Naive thymus-derived CD8-positive, alpha-beta T cell (primary cell): Measurements from ENCODE around the gene STX2. TPM values are rescaled to one million over a fixed set of nuclear protein-coding genes. Genes with fewer than 3 reads are reported as not detected.
"Not testable (repeated sequence)": the region's sequence is repeated elsewhere in the genome, so short reads cannot be mapped to it uniquely, and the experiment has no call there.

Experiments
- ATAC-seq, 2 donors: fragments of 150-1000 bp; cut with Tn5 transposase in 1 of 2; sonication (Bioruptor Pico), chemical (Tn5 transposase) in 1 of 2; 1 replicate in 1 of 2; 2 replicates in 1 of 2; pipeline ENCODE4 v1.10.0; 2021; ENCODE audit warnings: mild to moderate bottlenecking in 2 of 2, moderate library complexity in 2 of 2
- POLR2A ChIA-PET: fragments of 350-600 bp; sonication (Branson Sonifier 250); formaldehyde crosslinking; loops from one replicate; lab custom pipeline; 2021; ENCODE audit warnings: antibody characterized with exemption; lab: Charles Lee
- DNase-seq, 10 donors: peaks; one replicate each; pipeline versions ENCODE4 v3.0.0 to v3.0.0-alpha.2; 2020 to 2022
- H3K27ac Mint-ChIP-seq, 10 donors: one replicate each; pipeline ENCODE4 v1.8.0; 2020 to 2022; ENCODE audit warnings: mild to moderate bottlenecking in 10 of 10, mixed read lengths in 10 of 10, moderate library complexity in 4 of 10, inconsistent platforms in 1 of 10
- H3K27me3 Mint-ChIP-seq, 5 donors: one replicate each; pipeline ENCODE4 v1.8.0; 2021 to 2022; ENCODE audit warnings: mixed read lengths in 5 of 5
- H3K36me3 Mint-ChIP-seq, 3 donors: one replicate each; pipeline ENCODE4 v1.8.0; 2020 to 2022; ENCODE audit warnings: mixed read lengths in 3 of 3, mild to moderate bottlenecking in 2 of 3, inconsistent platforms in 1 of 3
- H3K4me1 Mint-ChIP-seq, 4 donors: one replicate each; pipeline ENCODE4 v1.8.0; 2021 to 2022; ENCODE audit warnings: mixed read lengths in 4 of 4
- H3K4me3 Mint-ChIP-seq, 10 donors: one replicate each; pipeline ENCODE4 v1.8.0; 2020 to 2022; ENCODE audit warnings: mild to moderate bottlenecking in 10 of 10, mixed read lengths in 10 of 10, moderate library complexity in 6 of 10, inconsistent platforms in 1 of 10
- H3K9me3 Mint-ChIP-seq, 9 donors: one replicate each; pipeline ENCODE4 v1.8.0; 2020 to 2022; ENCODE audit warnings: mixed read lengths in 9 of 9, mild to moderate bottlenecking in 3 of 9, inconsistent platforms in 1 of 9, moderate library complexity in 1 of 9
- polyA plus RNA-seq, 3 donors: library from polyadenylated mRNA; unstranded; fragments of 300-500 nt; fragmentation: Illumina TruSeq; gene quantifications; one replicate each; pipeline ENCODE4 v1.2.3, GENCODE V29; 2021
- total RNA-seq, 8 experiments: library from RNA in 2 of 8; stranded (reverse) in 2 of 8; gene quantifications; one replicate each; pipeline ENCODE4 v1.2.3 and lab custom pipeline; 2021 to 2026

Gene STX2
- total and polyA plus RNA-seq, 5 experiments from 2014 or later = 6.7 to 29.9 (median 9.3) TPM

GRCh38 chr12:130875708-130876107 is 36.7 kb upstream of the STX2 start:
- H3K4me1 Mint-ChIP-seq = peaks cover 26 to 68% (median 66%) of the 10 kb centered on the region in 4 donors
- POLR2A ChIA-PET, H3K4me3 Mint-ChIP-seq, H3K9me3 Mint-ChIP-seq, DNase-seq, ATAC-seq, H3K27me3 Mint-ChIP-seq: not testable (repeated sequence)
- peak overlapping the region in 2 of 10 donors; percentile 14 to 74 for H3K27ac Mint-ChIP-seq
- peaks cover 9 to 56% (median 21%) of the 10 kb centered on the region in 3 donors for H3K36me3 Mint-ChIP-seq

- peak overlapping the region in 1 of 10 donors; percentile 22 for H3K4me3 Mint-ChIP-seq
- H3K27ac Mint-ChIP-seq = peak overlapping the region in 5 of 10 donors; percentile 52 to 90 (median 57)
- peaks cover 28 to 68% (median 66%) of the 10 kb centered on the region in 4 donors for H3K4me1 Mint-ChIP-seq
- POLR2A ChIA-PET = no interaction called here
- no peaks in the 10 kb centered on the region for H3K9me3 Mint-ChIP-seq
- peaks cover 9 to 56% (median 21%) of the 10 kb centered on the region in 3 donors for H3K36me3 Mint-ChIP-seq
- no peak for DNase-seq
- no peaks in the 10 kb centered on the region for H3K27me3 Mint-ChIP-seq
- ATAC-seq = no peak
These were observed 36.1 kb upstream of the STX2 start for GRCh38 chr12:130875193-130875592.

- POLR2A ChIA-PET = interaction anchor here (1.2 kb wide), 1 partner anchor 37 kb away, joined by 3 read pairs; no protein-coding TSS in a partner anchor
These were observed 35.6 kb upstream of the STX2 start for GRCh38 chr12:130874696-130875095.

DNA sequence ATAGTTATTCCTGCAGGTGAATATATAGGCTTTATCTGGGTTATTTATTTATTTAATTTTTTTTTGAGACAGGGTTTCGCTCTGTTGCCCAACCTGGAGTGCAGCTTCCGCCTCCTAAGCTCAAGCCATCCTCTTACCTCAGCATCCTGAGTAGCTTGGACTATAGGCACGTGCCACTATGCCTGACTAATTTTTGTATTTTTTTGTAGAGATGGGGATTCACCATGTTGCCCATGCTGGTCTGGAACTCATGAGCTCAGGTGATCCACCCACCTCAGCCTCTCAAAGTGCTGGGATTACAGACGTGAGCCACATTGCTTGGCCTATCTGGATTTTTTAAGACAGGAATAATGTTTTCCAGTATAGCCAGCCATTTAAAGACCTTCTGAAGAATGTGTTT is 34.8 kb upstream of the STX2 start:
- Mint-ChIP-seq H3K36me3 (peaks cover 9 to 56% (median 21%) of the 10 kb centered on the region in 3 donors), H3K27ac (peak overlapping the region in 7 of 10 donors; percentile 9 to 95 (median 71)), H3K4me3 (peak overlapping the region; percentile 38 to 94 (median 93)), H3K9me3 (no peaks in the 10 kb centered on the region), H3K4me1 (peaks cover 25 to 64% (median 58%) of the 10 kb centered on the region in 4 donors), H3K27me3 (no peaks in the 10 kb centered on the region)
- ATAC-seq = no peak
- no peak for DNase-seq
- POLR2A ChIA-PET = interaction anchor here (1.2 kb wide), 1 partner anchor 36 kb away, joined by 3 read pairs; no protein-coding TSS in a partner anchor

More at GRCh38 chr12:130874696-130875095, 35.6 kb upstream of the STX2 start:
- Mint-ChIP-seq H3K36me3 (peaks cover 9 to 56% (median 21%) of the 10 kb centered on the region in 3 donors), H3K4me3 (peak overlapping the region in 6 of 10 donors; percentile 25 to 94 (median 68)), H3K9me3 (no peaks in the 10 kb centered on the region), H3K4me1 (peaks cover 28 to 65% (median 64%) of the 10 kb centered on the region in 4 donors), H3K27me3 (no peaks in the 10 kb centered on the region), H3K27ac (peak overlapping the region in 7 of 10 donors; percentile 9 to 90 (median 52))
- no peak for ATAC-seq
- no peak for DNase-seq

GRCh38 chr12:130873106-130873795 is 34.2 kb upstream of the STX2 start:
- peak overlapping the region; percentile 81 to 94 (median 93) for H3K4me3 Mint-ChIP-seq
- DNase-seq = no peak
- peaks cover 9 to 56% (median 21%) of the 10 kb centered on the region in 3 donors for H3K36me3 Mint-ChIP-seq
- H3K9me3 Mint-ChIP-seq = no peaks in the 10 kb centered on the region
- POLR2A ChIA-PET = interaction anchor here (1.2 kb wide), 1 partner anchor 35 kb away, joined by 3 read pairs; no protein-coding TSS in a partner anchor
- H3K27ac Mint-ChIP-seq = peak overlapping the region; percentile 85 to 96 (median 90)
- ATAC-seq = no peak
- peaks cover 26 to 67% (median 64%) of the 10 kb centered on the region in 4 donors for H3K4me1 Mint-ChIP-seq
- no peaks in the 10 kb centered on the region for H3K27me3 Mint-ChIP-seq

- H3K27ac Mint-ChIP-seq = peak overlapping the region; percentile 85 to 96 (median 90)
- ATAC-seq (peak; percentile 35 to 46), DNase-seq (peak in 9 of 10 donors; percentile 29 to 69 (median 57))
- peak overlapping the region; percentile 81 to 94 (median 93) for H3K4me3 Mint-ChIP-seq
- H3K36me3 Mint-ChIP-seq = peaks cover 9 to 50% (median 21%) of the 10 kb centered on the region in 3 donors
- peaks cover 28 to 72% (median 68%) of the 10 kb centered on the region in 4 donors for H3K4me1 Mint-ChIP-seq
- POLR2A ChIA-PET = no interaction called here
- H3K9me3 Mint-ChIP-seq = no peaks in the 10 kb centered on the region
- no peaks in the 10 kb centered on the region for H3K27me3 Mint-ChIP-seq
These were observed 33.4 kb upstream of the STX2 start for GRCh38 chr12:130872179-130873096.

- Mint-ChIP-seq H3K9me3 (no peaks in the 10 kb centered on the region), H3K36me3 (peaks cover 9 to 41% (median 19%) of the 10 kb centered on the region in 3 donors), H3K4me3 (peak within 1 kb of the TSS; percentile 81 to 94 (median 93)), H3K27me3 (no peaks in the 10 kb centered on the region), H3K27ac (peak within 1 kb of the TSS; percentile 90 to 98 (median 95)), H3K4me1 (peaks cover 28 to 75% (median 67%) of the 10 kb centered on the region in 4 donors)
- ATAC-seq (peak; percentile 75 to 76), DNase-seq (peak; percentile 82 to 95 (median 91))
- POLR2A ChIA-PET = interaction anchor here (2.3 kb wide), 1 partner anchor 32 kb away, joined by 11 read pairs; the partner anchor contains the start of gene STX2
These were observed 32.5 kb upstream of the STX2 start, which contains the start of gene RAN for GRCh38 chr12:130871286-130872178. Gene RAN (plus strand): TSS chr12:130872066. CDS start chr12:130872594, 528 bp downstream.

GRCh38 chr12:130870442-130871285 is 31.6 kb upstream of the STX2 start:
- Mint-ChIP-seq H3K4me1 (peaks cover 29 to 73% (median 65%) of the 10 kb centered on the region in 4 donors), H3K27ac (peak overlapping the region; percentile 87 to 98 (median 95)), H3K27me3 (no peaks in the 10 kb centered on the region), H3K36me3 (peaks cover 9 to 32% (median 15%) of the 10 kb centered on the region in 3 donors), H3K4me3 (peak overlapping the region; percentile 73 to 91 (median 84)), H3K9me3 (no peaks in the 10 kb centered on the region)
- DNase-seq = peak; percentile 26 to 82 (median 59)
- POLR2A ChIA-PET = interaction anchor here (2.3 kb wide), 1 partner anchor 31 kb away, joined by 11 read pairs; the partner anchor contains the start of gene STX2
- peak; percentile 37 to 38 for ATAC-seq

GRCh38 chr12:130868412-130868811 is 29.4 kb upstream of the STX2 start:
- peak overlapping the region; percentile 12 to 80 (median 59) for H3K4me3 Mint-ChIP-seq
- H3K4me1 Mint-ChIP-seq = peaks cover 20 to 54% (median 48%) of the 10 kb centered on the region in 4 donors
- DNase-seq = peak in 6 of 10 donors; percentile 13 to 81 (median 56)
- peak; percentile 13 to 49 for ATAC-seq
- POLR2A ChIA-PET = interaction anchor here (1.3 to 2.8 kb wide), 3 partner anchors 27 to 42 kb away, joined by 4 to 16 read pairs (median 6); partner anchors contain the start of gene STX2
- no peaks in the 10 kb centered on the region for H3K9me3 Mint-ChIP-seq
- H3K36me3 Mint-ChIP-seq = peaks cover 5 to 10% (median 5%) of the 10 kb centered on the region in 3 donors
- no peaks in the 10 kb centered on the region for H3K27me3 Mint-ChIP-seq
- peak overlapping the region; percentile 91 to 99 (median 97) for H3K27ac Mint-ChIP-seq

GRCh38 chr12:130863298-130863697 is 24.2 kb upstream of the STX2 start:
- no peaks in the 10 kb centered on the region for H3K27me3 Mint-ChIP-seq
- H3K9me3 Mint-ChIP-seq = peaks cover 0 to 8% (median 0%) of the 10 kb centered on the region in 9 donors
- H3K36me3 Mint-ChIP-seq = no peaks in the 10 kb centered on the region
- POLR2A ChIA-PET = no interaction called here
- H3K27ac Mint-ChIP-seq = peak overlapping the region in 1 of 10 donors; percentile 37
- ATAC-seq (no peak), DNase-seq (no peak)
- peaks cover 9 to 26% (median 17%) of the 10 kb centered on the region in 4 donors for H3K4me1 Mint-ChIP-seq
- no peak overlapping the region for H3K4me3 Mint-ChIP-seq
